ENCODE measurements around the gene DLG2.
"Not testable (repeated sequence)": the region's sequence is repeated elsewhere in the genome, so short reads cannot be mapped to it uniquely, and the experiment has no call there.

Gene DLG2

GRCh38 chr11:83809274-83809673 is 1817.9 kb downstream of the DLG2 start:
- no peak for DNase-seq

- no peak for DNase-seq
Measured at GRCh38 chr11:83801799-83802198, 1825.3 kb downstream of the DLG2 start.

GRCh38 chr11:83793310-83793709 is 1833.8 kb downstream of the DLG2 start:
- no peak for DNase-seq

- DNase-seq, result no peak
Measured at GRCh38 chr11:83791557-83791956, 1835.6 kb downstream of the DLG2 start.

- DNase-seq, result no peak
Measured at GRCh38 chr11:83785942-83786341, 1841.2 kb downstream of the DLG2 start.

- no peak for DNase-seq
Measured at GRCh38 chr11:83784419-83784818, 1842.7 kb downstream of the DLG2 start.

- DNase-seq, result no peak
Measured at GRCh38 chr11:83782329-83782728, 1844.8 kb downstream of the DLG2 start.

- DNase-seq, result no peak
Measured at GRCh38 chr11:83779876-83780275, 1847.3 kb downstream of the DLG2 start.

- peak; percentile 37 for DNase-seq
Measured at GRCh38 chr11:83778596-83778995, 1848.5 kb downstream of the DLG2 start.

GRCh38 chr11:83773950-83774880 is 1852.9 kb downstream of the DLG2 start:
- DNase-seq, result no peak

- DNase-seq, result no peak
Measured at GRCh38 chr11:83768489-83768888, 1858.7 kb downstream of the DLG2 start.

GRCh38 chr11:83766932-83767331 is 1860.2 kb downstream of the DLG2 start:
- DNase-seq, result no peak

- no peak for DNase-seq
Measured at GRCh38 chr11:83764643-83765042, 1862.5 kb downstream of the DLG2 start.

- no peak for DNase-seq
Measured at GRCh38 chr11:83760932-83761331, 1866.2 kb downstream of the DLG2 start.

GRCh38 chr11:83759148-83759547 is 1868.0 kb downstream of the DLG2 start:
- no peak for DNase-seq

- DNase-seq, result no peak
Measured at GRCh38 chr11:83751041-83751440, 1876.1 kb downstream of the DLG2 start.

GRCh38 chr11:83746921-83747585 is 1880.1 kb downstream of the DLG2 start:
- no peak for DNase-seq

- DNase-seq, result no peak
Measured at GRCh38 chr11:83744620-83745192, 1882.4 kb downstream of the DLG2 start.

- DNase-seq, result no peak
Measured at GRCh38 chr11:83736684-83737083, 1890.5 kb downstream of the DLG2 start.

- no peak for DNase-seq
Measured at GRCh38 chr11:83734120-83734519, 1893.0 kb downstream of the DLG2 start.

- DNase-seq, result not testable (repeated sequence)
Measured at GRCh38 chr11:83731288-83731687, 1895.9 kb downstream of the DLG2 start.

- no peak for DNase-seq
Measured at GRCh38 chr11:83728281-83728680, 1898.9 kb downstream of the DLG2 start.

- no peak for DNase-seq
Measured at GRCh38 chr11:83727251-83727650, 1899.9 kb downstream of the DLG2 start.

- no peak for DNase-seq
Measured at GRCh38 chr11:83726316-83726715, 1900.8 kb downstream of the DLG2 start.

Data from kidney glomerular epithelial cell (primary cell).